Thymus (tissue), 11 donors: Measurements from ENCODE around the gene PDE4B. TPM values are rescaled to one million over a fixed set of nuclear protein-coding genes. Genes with fewer than 3 reads are reported as not detected.

Experiments
- DNase-seq, 9 donors: peaks; one replicate each; pipeline ENCODE4 v3.0.0-alpha.2; 2013; ENCODE audit warnings: low spot score in 9 of 9, low read depth in 6 of 9, missing footprints in 1 of 9
- H3K27ac ChIP-seq, 2 donors: one replicate each; pipeline ENCODE4 v1.5.1; 2013; ENCODE audit warnings: control low read depth in 1 of 2, low read depth in 1 of 2, low read length in 1 of 2, mild to moderate bottlenecking in 1 of 2, moderate library complexity in 1 of 2
- H3K27me3 ChIP-seq, 2 donors: one replicate each; pipeline ENCODE4 v1.5.1; 2013; ENCODE audit warnings: low read length in 1 of 2; ENCODE audit not compliant: control insufficient read depth in 2 of 2, insufficient read depth in 1 of 2
- H3K36me3 ChIP-seq, 2 donors: one replicate each; pipeline ENCODE4 v1.5.1; 2013; ENCODE audit warnings: low read length in 1 of 2, mild to moderate bottlenecking in 1 of 2, moderate library complexity in 1 of 2; ENCODE audit not compliant: control insufficient read depth in 2 of 2, insufficient read depth in 2 of 2
- H3K4me1 ChIP-seq, 2 donors: one replicate each; pipeline ENCODE4 v1.5.1; 2013; ENCODE audit warnings: low read length in 2 of 2; ENCODE audit not compliant: control insufficient read depth in 2 of 2, insufficient read depth in 2 of 2
- H3K4me3 ChIP-seq, 2 donors: one replicate each; pipeline ENCODE4 v1.5.1; 2013; ENCODE audit warnings: low read length in 2 of 2, control low read depth in 1 of 2, mild to moderate bottlenecking in 1 of 2
- H3K9me3 ChIP-seq, 2 donors: one replicate each; pipeline ENCODE4 v1.5.1; 2013; ENCODE audit warnings: low read length in 1 of 2, mild to moderate bottlenecking in 1 of 2; ENCODE audit not compliant: control insufficient read depth in 2 of 2, insufficient read depth in 1 of 2
- WGBS: extraction: QIAGEN DNeasy Blood & Tissue Kit; methylation state at CpG from one replicate; pipeline ENCODE4 v1.1.7; 2013; 5-methylcytosine and 5-hydroxymethylcytosine counted together
- polyA plus RNA-seq: library from polyadenylated mRNA; stranded (reverse); fragments of 200-250 nt; gene quantifications from one replicate; pipeline ENCODE4 v1.2.3, GENCODE V29; 2013
- total RNA-seq: library from RNA; stranded (reverse); fragments of 120-200 nt; gene quantifications from one replicate; pipeline ENCODE4 v1.2.4, GENCODE V29; 2013
- donor health status: healthy.

PDE4B gene
- total and polyA plus RNA-seq, 2 donors = 9.9 to 10.9 TPM

GRCh38 chr1:66210635-66211244, 418.0 kb downstream of the PDE4B start:
- no peak overlapping the region for H3K27ac ChIP-seq
- no peaks in the 10 kb centered on the region for H3K4me1 ChIP-seq
- H3K9me3 ChIP-seq = no peaks in the 10 kb centered on the region
- H3K27me3 ChIP-seq = no peaks in the 10 kb centered on the region
- no peaks in the 10 kb centered on the region for H3K36me3 ChIP-seq
- no peak overlapping the region for H3K4me3 ChIP-seq
- WGBS = 94% methylated on average over 4 of the region's 4 CpGs
- DNase-seq = no peak

GRCh38 chr1:66211521-66211920, 418.8 kb downstream of the PDE4B start:
- no peak overlapping the region for H3K4me3 ChIP-seq
- H3K9me3 ChIP-seq = no peaks in the 10 kb centered on the region
- no peaks in the 10 kb centered on the region for H3K27me3 ChIP-seq
- H3K36me3 ChIP-seq = no peaks in the 10 kb centered on the region
- no peak for DNase-seq
- no peak overlapping the region for H3K27ac ChIP-seq
- WGBS = 92% methylated on average over 5 of the region's 5 CpGs
- H3K4me1 ChIP-seq = no peaks in the 10 kb centered on the region

GRCh38 chr1:66213491-66213890, 420.8 kb downstream of the PDE4B start:
- H3K36me3 ChIP-seq = no peaks in the 10 kb centered on the region
- no peak overlapping the region for H3K27ac ChIP-seq
- DNase-seq = no peak
- H3K4me1 ChIP-seq = no peaks in the 10 kb centered on the region
- H3K9me3 ChIP-seq = no peaks in the 10 kb centered on the region
- no peaks in the 10 kb centered on the region for H3K27me3 ChIP-seq
- H3K4me3 ChIP-seq = no peak overlapping the region
- WGBS = 76% methylated on average over 2 of the region's 2 CpGs

GRCh38 chr1:66214901-66215300, 422.2 kb downstream of the PDE4B start:
- H3K36me3 ChIP-seq = no peaks in the 10 kb centered on the region
- H3K9me3 ChIP-seq = no peaks in the 10 kb centered on the region
- H3K27me3 ChIP-seq = no peaks in the 10 kb centered on the region
- H3K27ac ChIP-seq = peak overlapping the region in 1 of 2 donors; percentile 1
- peak in 7 of 9 donors; percentile 1 to 64 (median 22) for DNase-seq
- no peaks in the 10 kb centered on the region for H3K4me1 ChIP-seq
- no peak overlapping the region for H3K4me3 ChIP-seq

- Histone ChIP-seq H3K4me1 (no peaks in the 10 kb centered on the region), H3K36me3 (no peaks in the 10 kb centered on the region), H3K4me3 (no peak overlapping the region), H3K9me3 (no peaks in the 10 kb centered on the region), H3K27me3 (no peaks in the 10 kb centered on the region), H3K27ac (no peak overlapping the region)
- no peak for DNase-seq
- WGBS = 100% methylated on average over 1 of the region's 1 CpG
Measured at GRCh38 chr1:66217021-66217420, 424.3 kb downstream of the PDE4B start.

- no peak overlapping the region for H3K4me3 ChIP-seq
- H3K9me3 ChIP-seq = no peaks in the 10 kb centered on the region
- 98% methylated on average over 2 of the region's 2 CpGs for WGBS
Measured at GRCh38 chr1:66217561-66217960, 424.9 kb downstream of the PDE4B start.

GRCh38 chr1:66220477-66220876, 427.8 kb downstream of the PDE4B start:
- WGBS = 58% methylated on average over 1 of the region's 1 CpG
- DNase-seq = no peak
- no peak overlapping the region for H3K27ac ChIP-seq

More at GRCh38 chr1:66217561-66217960, 424.9 kb downstream of the PDE4B start:
- DNase-seq = no peak
- no peak overlapping the region for H3K27ac ChIP-seq
- no peaks in the 10 kb centered on the region for H3K36me3 ChIP-seq
- no peaks in the 10 kb centered on the region for H3K4me1 ChIP-seq
- no peaks in the 10 kb centered on the region for H3K27me3 ChIP-seq

GRCh38 chr1:66223681-66224080, 431.0 kb downstream of the PDE4B start:
- no peaks in the 10 kb centered on the region for H3K9me3 ChIP-seq
- DNase-seq = no peak
- 82% methylated on average over 3 of the region's 3 CpGs for WGBS
- H3K4me1 ChIP-seq = no peaks in the 10 kb centered on the region
- H3K36me3 ChIP-seq = no peaks in the 10 kb centered on the region
- no peaks in the 10 kb centered on the region for H3K27me3 ChIP-seq
- no peak overlapping the region for H3K27ac ChIP-seq
- H3K4me3 ChIP-seq = no peak overlapping the region

More at GRCh38 chr1:66220477-66220876, 427.8 kb downstream of the PDE4B start:
- Histone ChIP-seq H3K4me3 (no peak overlapping the region), H3K4me1 (no peaks in the 10 kb centered on the region), H3K27me3 (no peaks in the 10 kb centered on the region), H3K9me3 (no peaks in the 10 kb centered on the region), H3K36me3 (no peaks in the 10 kb centered on the region)

- Histone ChIP-seq H3K36me3 (no peaks in the 10 kb centered on the region), H3K4me1 (no peaks in the 10 kb centered on the region), H3K27ac (no peak overlapping the region), H3K27me3 (no peaks in the 10 kb centered on the region), H3K9me3 (no peaks in the 10 kb centered on the region), H3K4me3 (no peak overlapping the region)
- 95% methylated on average over 4 of the region's 4 CpGs for WGBS
- DNase-seq = no peak
Measured at GRCh38 chr1:66226985-66227384, 434.3 kb downstream of the PDE4B start.
